Caki2 (cell line): ENCODE results near the gene NDUFAF8. TPM values are rescaled to one million over a fixed set of nuclear protein-coding genes. Genes with fewer than 3 reads are reported as not detected.
"Not testable (repeated sequence)": the region's sequence is repeated elsewhere in the genome, so short reads cannot be mapped to it uniquely, and the experiment has no call there.

Experiments
- DNase-seq: peaks from one replicate; pipeline ENCODE4 v3.0.0-alpha.2; 2015; ENCODE audit warnings: low read depth
- in situ Hi-C: cut with HindIII; loops from 2 replicates; pipeline ENCODE4 v1.10.0; 2016; ENCODE audit warnings: low sequenced_read_pairs, low pct_unique_long_range_greater_than_20kb, mixed read lengths
- total RNA-seq: library from RNA; depleted of rRNA; stranded (reverse); fragments of >200 nt; shearing (Covaris generic); gene quantifications from 2 replicates; pipeline ENCODE4 v1.2.3, GENCODE V29; 2014; ENCODE audit warnings: low replicate concordance

The NDUFAF8 gene
- total RNA-seq, 1 experiment from 2014 or later = 172 TPM

DNA sequence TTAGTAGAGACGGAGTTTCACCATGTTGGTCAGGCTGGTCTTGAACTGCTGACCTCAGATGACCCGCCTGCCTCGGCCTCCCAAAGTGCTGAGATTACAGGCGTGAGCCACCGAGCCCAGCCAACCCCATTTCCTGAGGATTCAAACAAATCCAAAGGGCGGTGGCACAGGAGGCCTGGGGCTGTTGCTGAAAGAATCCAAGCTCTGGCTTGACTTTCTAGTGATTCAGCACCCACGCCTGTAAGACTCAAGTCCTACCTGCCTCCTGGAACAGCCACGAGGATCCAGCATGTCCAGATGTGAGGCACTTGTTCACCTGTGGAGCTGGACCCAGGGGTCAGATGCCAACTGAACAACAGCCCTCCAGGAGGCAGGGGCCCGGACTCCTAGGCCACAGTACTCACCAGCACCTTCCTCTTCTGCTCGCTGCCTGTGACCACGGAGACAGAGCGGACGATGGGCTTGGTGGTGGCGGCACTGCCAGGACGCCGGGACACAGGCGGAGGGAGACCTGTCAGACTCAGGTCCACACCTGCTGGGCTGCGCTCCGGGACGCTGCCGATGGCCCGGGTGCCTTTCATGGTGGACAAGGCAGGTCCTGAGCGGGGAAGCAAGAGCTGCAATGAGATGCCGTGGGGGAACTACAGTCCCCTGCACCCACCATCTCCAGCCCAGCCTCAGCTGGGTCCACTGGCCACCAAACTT, 19.5 kb upstream of the NDUFAF8 start:
- no peak for DNase-seq
- in situ Hi-C loops = no loop called here

DNA sequence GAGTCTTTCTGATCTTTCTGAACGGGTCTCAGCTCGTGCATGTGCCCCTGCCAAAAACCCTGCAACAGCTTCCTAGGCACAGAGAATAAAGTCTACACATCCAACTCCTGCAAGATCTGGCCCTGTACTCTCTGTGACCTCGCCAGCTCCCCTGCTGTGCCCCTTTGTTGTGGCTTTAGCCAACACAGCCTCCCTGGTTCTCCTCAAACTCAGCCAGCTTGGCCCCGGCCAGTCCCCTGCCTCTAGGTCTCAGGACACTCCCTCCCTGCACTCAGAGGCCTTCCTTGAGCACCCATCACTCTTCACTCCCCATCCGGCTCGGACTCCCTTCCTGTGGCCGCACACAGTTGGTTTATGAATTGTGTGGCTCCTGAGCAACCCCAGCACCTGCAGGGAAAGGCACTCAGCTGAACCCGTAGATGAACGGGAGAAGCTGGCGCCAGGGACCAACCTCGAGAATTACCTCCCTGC, 17.7 kb upstream of the NDUFAF8 start:
- in situ Hi-C loops = no loop called here

DNA sequence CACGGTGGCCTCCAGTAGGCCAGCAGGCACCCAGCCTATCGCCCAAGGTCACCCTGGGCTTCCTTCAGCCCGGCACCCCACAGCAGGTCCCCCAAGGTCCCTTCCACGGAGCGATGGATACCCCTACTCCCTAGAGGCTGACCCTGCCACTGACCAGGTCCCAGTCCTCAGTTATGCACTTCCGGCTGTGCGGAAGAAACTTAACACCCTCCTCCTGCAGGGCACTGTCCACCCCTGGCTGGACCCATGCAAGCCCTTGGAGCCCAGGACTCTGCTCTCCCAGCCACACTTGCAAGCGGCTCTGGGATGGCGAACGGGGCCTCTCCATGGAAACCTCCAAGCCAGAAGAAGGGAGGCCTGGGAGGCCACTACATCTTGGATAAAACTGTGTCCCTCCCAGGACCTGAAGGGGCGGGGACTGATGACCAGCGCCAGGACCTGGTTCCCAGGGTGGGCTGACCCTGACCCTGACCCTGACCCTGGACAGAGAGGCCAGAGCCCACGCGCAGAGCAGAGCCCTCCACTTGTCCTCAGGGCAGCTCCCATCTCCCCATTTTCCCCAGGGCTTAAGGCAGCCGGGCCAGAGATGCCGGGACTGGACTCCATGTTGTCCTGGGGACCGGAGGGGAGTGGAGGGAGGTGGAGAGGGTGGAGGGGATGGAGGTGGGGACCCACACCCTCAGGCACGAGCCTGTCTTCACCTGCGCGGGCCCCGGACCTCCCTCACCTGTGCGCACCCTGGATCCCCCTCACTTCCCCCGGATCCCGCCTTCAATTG, 17.1 kb upstream of the NDUFAF8 start:
- DNase-seq = no peak
- in situ Hi-C loops = no loop called here

More for the DNA sequence above, 17.7 kb upstream of the NDUFAF8 start:
- DNase-seq = no peak

DNA sequence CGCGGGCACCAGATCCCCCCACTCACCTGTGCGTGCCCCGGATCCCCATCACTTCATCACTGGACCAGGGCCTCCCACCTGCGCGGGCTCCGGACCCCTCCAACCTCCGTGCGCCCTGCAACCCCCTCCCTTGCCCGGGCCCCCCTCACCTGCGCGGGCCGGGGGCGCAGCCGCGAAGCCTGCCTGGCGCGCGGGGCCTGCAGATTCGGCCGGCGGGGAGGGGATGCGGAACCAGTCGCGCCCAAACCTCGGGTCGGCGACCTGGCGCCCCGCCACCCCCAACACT, 16.6 kb upstream of the NDUFAF8 start:
- in situ Hi-C loops = no loop called here

DNA sequence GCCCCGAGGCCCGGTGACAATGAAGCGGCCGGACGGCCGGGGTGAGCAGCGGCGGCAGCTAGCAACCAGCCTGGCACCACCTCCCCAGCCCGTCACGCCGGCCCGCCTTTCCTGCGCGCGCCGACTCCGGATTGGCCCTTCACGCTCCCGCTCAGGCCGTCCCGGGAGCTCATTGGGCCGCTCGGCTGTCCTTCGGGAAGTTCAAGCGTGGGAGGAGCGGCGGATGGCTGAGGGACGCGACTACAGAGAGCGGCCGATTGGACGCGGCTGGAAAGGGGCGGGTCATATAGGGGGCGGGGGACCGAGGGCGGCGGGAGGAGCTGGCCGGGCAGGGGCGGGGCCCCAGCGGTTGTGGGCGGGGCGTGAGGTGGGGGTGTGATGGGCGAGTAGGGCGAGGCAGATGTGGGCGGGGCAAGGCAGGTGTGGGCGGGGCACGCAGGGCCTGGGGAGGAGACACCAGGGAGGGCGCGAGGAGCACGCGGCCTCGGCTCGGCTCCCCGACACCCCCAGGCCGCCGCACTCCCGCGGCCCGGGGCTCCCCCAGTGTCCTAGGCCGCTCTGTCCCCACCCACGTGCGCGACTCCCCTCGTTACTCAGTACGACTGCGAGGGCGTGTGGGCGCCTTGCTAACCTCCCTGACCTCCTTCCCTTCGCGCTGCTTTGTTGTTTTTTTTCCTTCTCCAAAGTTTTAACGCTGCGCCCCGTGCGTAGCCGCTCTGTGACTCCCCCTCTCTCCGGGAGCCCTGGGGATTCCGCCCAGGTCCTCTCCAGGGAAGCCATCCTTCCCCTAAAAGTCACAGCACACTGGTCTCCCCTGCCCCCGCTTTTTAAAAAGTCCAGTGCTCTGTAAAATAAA, 16.0 kb upstream of the NDUFAF8 start, which contains the start of gene CEP131:
TSS of gene CEP131 (minus strand) at position 60 of the 856 bp plus-strand sequence. CDS start 2,909 bp downstream, outside the sequence.
- peak; percentile 97 for DNase-seq
- in situ Hi-C loops = no loop called here

More for the DNA sequence above, 16.6 kb upstream of the NDUFAF8 start:
- DNase-seq = no peak

DNA sequence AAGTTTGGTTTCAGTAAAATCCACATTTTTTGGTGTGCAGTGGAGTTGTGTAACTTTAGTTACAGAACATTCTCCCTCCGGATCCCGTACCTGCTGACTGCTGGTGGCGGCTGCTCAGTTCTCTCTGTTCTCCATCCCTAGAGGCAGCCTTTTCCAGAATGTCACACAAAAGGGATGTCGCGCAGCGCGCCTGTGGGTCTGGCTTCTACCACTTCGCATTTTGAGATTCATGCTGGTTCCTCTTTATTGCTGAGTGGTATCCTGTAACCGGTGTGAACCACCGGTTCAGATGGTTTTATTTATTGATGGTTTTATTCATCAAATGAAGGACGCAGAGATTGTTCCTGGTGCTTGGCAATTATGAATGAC, 15.4 kb upstream of the NDUFAF8 start:
- DNase-seq = no peak
- in situ Hi-C loops = no loop called here

DNA sequence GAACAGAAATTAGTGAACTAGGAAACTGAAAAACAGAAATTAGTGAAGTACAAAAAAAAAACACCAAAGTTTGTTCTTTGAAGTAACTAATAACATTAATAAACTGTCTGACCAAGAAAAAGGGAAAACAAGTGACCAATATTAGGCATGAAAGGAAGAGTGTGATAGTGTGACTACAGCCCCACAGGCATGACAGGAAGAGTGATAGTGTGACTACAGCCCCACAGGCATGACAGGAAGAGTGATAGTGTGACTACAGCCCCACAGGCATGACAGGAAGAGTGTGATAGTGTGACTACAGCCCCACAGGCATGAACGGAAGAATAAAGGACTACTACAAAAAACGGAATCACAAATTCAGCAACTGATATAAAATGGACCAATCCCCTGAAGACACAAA, 11.5 kb upstream of the NDUFAF8 start:
- DNase-seq, in situ Hi-C loops: not testable (repeated sequence)

DNA sequence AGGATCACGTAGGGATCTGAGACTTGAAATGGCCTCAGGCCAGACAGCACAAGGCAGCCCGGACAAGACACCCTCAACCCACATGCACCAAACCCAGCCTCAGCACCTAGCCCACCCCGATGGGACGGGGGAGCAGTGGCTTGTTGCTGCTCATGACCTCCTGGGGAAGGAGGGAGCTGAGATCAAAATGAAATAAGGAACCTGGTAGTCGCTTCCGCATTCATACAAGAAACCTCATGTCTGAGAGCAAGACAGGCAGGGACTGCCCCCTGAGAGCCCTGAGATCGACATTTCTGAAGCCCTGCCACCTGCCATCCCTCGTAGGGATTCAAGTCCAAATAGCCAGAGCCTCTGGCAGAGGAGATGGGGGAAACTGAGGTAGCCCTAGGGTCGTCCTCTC, 10.7 kb upstream of the NDUFAF8 start:
- DNase-seq = no peak
- in situ Hi-C loops = no loop called here

DNA sequence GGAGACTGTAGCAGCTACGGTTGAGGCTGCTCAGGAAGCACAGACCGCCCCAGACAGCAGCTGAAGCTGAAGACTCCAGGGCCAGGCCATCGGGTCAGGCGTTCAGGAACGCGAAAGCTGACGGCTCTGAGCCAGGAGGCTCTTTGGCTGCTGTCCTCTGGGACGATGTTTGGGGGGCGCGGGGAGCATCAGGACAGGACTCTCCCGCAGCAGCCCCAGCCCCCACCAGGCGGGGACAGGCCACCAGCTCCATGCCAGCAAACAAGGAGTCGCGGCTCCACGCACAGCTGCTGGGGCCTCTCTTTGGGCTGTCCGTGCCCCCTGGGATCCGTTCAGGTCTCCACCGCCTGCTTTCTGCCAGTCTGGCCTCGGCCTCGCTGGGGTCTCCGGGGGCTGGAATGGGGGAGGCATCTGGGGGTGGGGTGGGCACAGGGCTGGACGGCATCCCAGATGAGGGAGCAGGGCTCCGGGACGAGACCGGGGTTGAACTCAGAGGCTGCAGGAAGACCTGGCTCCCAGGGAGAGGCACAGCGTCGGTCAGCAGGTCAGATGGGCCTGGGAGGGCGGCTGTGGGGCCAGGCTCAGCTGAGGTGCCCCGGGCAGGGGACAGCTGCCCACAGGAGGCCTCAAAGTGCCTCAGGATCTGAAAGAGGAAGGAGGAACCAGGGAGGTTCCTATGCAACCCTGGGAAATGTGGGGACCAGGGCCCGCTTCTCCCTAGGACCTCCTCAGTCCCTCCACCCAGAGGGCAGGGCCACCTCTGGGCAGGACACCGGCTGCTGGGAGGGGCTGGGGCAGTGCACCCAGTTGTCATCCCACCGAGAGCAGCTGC, 10.1 kb upstream of the NDUFAF8 start:
- in situ Hi-C loops = no loop called here
- DNase-seq = no peak

DNA sequence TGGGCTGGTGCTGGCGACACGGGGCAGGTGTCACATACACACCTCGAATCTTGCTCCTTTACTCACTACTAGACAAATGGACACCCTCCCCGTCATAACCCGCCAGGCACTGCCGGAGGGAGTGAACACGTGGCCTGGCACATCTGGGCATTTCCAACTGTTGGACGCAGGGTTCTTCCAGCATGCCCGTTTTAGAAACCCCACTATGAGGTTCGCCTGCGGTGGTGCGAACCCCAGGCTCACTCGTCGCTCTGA, 9.5 kb upstream of the NDUFAF8 start:
- in situ Hi-C loops = no loop called here
- no peak for DNase-seq

DNA sequence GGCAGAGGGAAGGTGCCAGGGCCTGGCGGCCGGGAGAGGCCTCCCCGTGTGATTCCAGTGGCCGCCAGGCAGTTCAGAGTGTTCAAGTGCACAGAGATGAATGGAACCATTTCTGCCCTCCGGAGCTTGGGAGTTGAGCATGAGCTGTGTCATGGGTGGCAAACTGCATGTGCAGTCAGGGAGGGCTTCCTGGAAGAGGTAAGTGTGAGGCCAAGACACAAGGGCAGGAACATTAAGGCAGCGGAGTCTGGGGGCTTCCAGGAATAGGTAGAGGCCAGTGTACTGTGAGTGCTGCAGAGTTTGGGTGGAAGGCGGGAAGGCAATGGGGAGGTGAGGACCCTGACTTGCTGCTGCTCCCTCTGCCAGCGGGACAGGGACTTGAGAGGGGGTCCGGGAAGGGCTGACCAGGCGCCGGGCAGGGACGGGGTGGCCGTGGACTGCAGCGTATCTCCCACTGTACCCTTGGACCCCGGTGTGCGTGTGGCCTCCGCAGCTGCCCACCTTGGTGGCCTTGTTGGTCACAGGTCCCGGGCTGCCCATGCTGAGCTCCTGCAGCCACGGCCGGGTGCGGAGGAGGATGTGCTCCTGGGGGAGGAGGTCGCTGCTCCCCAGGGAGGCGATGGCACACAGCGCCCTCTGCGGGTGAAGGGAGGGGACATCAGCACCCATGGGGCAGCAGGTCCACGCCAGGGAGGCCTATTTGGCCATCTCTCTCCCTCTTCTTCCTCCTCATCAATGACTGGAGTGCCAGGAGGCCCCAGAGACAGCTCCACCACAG, 8.9 kb upstream of the NDUFAF8 start:
- no peak for DNase-seq
- in situ Hi-C loops = no loop called here

DNA sequence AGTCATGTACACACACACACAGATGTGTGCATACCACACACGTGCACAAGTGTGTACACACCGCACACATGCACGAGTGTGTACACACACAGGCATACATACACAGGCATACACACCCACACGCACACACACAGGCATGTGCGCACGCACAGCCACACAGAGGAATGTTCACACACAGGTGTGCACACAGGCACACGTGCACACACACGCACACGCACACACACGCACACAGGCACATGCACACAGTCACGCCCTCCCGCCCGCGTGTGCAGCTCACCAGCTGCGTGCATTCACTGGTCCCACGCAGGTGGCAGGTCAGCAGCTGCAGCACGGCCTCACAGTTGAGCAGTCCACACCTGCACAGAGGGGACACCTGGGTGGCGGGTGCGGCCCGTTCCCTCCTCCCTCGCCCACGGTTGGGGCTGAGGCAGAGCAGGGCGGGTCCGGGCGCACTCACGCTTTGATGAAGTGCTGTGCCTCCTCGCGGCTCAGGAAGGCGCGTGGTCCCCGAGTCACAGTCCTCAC, 7.9 kb upstream of the NDUFAF8 start:
- DNase-seq = no peak
- in situ Hi-C loops = no loop called here

DNA sequence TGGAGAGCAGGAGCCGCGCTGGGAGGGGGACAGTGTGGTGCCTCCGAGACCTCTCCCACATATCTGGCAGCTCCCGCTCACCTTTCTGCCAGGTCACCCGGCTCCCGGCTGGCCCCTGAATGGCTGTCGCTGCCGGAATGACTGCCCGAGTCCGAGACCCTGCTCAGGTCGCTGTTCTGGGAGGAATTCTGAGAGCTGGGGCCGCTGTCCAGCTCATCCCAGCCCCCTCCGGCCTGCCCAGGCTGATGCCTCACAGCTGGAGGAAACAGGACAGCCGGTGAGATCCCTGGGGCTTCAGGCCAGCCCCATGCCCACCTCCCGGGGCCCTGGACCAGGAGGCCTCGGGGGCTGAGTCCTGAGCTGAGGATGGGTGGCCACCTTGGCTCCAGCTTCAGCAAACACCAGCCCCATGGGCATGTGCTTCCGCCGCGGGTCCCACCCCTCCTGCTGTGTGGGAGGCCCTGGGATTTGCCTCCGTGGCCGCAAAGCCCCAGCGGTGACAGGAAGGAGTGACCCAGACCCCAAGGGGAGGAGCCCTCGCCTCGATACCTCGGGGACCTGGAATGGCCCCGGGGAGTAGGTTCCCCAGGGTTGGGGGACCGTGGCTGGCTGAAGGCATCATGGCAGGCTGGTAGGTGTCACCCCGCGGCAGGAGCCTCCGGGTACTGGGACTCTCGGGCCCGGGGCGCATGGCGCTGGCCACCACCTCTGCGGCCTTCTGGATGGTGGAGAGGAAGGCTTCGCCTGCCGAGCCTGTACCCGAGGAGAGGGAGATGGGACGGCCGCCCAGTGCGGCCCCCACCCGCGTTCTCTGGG, 7.1 kb upstream of the NDUFAF8 start:
- DNase-seq = no peak
- in situ Hi-C loops = no loop called here

DNA sequence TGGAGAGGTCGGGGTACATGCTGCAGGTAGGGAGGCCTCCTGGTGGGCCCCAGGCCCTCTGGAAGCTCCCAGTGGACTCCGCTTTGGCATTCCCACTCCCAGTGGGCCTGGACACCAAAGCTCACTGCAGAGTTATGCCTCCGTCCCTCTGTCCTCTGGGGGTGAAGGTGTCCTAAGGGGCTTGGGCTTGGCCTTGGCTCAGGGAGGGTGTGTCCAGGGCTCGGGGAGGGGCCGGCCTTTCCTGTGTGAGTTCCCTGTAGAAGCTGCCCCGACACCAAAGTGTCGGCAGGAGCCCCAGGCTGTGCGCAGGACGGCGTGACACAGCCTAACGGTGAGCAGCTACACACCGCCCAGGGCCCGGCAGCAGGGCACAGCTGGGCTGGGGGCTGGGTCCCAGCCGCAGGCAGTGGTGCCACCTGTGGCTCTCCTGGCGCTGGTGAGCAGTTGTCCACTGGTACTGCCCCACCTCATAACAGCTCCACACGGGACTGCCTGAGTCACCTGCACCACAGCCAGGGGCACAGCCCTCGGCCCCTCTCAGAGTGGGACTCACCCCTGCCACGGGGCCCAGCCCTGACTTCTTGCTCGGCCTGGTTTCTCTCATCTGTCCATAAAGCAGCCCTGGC, 6.4 kb upstream of the NDUFAF8 start:
- no peak for DNase-seq
- in situ Hi-C loops = no loop called here

DNA sequence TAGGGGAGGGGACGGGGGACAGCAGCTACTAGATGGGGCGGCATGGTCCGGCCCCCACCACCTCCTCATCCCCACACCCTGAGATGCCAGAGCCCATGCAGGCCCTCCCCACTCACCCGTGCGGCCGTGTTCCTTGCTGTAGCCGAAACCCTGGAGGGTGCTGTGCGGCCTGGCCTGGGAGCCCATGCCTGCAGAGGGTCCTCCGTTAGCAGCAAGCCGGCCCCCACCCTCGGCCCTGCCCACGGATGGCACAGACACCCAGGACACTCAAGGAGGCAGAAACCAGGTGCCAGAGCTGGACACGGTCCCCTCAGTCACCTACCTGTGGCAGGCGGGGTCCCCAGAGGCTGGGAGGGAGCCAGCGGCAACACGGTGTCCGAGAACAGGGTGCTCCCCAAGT, 5.8 kb upstream of the NDUFAF8 start:
- in situ Hi-C loops = no loop called here
- DNase-seq = no peak

DNA sequence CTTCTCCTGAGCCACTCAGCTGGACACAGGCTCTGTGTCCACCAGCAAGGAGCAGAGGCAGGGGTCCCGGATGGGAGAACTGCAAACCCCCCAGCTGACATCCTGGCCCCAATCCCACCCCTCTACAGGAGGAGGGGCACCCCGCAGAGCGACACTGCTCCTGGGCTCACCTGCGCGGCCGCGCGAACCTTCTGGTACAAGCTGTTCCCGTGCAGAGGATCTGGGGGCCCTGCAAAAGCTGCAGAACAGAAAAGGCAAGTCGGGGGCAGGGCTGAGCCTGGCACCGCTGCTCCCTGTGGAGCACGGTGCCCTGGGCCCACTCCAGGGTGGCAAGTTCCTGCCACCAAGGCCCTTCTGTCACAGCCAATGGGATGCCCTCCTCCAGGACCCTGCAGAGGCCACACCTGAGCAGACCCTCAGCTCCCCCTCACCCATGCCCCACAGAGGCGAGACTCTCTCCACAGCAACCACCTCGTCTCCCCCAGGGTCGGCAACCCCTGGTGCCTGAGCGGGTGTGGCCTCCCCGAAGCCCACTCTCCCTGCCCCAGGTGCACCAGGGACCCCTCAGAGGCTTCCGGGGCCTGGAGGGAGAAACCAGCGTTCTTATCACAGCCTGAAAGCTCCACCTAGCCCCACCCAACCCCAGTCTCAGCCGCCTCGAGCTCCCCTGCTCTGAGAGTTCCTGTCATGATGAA, 5.2 kb upstream of the NDUFAF8 start:
- in situ Hi-C loops = no loop called here

More for the DNA sequence above, 5.2 kb upstream of the NDUFAF8 start:
- DNase-seq = no peak
